Kidney epithelial cell (primary cell): ENCODE results near the gene LMNTD1. TPM values are rescaled to one million over a fixed set of nuclear protein-coding genes. Genes with fewer than 3 reads are reported as not detected.

Experiments used
- DNase-seq: peaks from one replicate; pipeline ENCODE4 v3.0.0-alpha.2; 2010; ENCODE audit warnings: low read depth
- H3K27me3 ChIP-seq: 2 replicates; pipeline ENCODE4 v1.6.0; 2011; ENCODE audit warnings: low read length; ENCODE audit not compliant: control insufficient read depth, insufficient read depth
- H3K36me3 ChIP-seq: 2 replicates; pipeline ENCODE4 v1.5.1; 2011; ENCODE audit warnings: low read length; ENCODE audit not compliant: control insufficient read depth, insufficient read depth
- H3K4me3 ChIP-seq: 2 replicates; pipeline ENCODE4 v1.5.1; 2011; ENCODE audit warnings: low read depth, mild to moderate bottlenecking, control low read depth, low read length
- total RNA-seq: library from RNA; depleted of rRNA; stranded (reverse); fragments of >200 nt; gene quantifications from 2 replicates; pipeline ENCODE4 v1.2.3, GENCODE V29; 2015
- TF ChIP-seq, protein P1 (sequence below): IDR thresholded peaks from 2 replicates; pipeline ENCODE4 v1.5.1; 2011; ENCODE audit warnings: mild to moderate bottlenecking, moderate library complexity, low read length, control low read depth, inconsistent platforms; ENCODE audit not compliant: insufficient read depth, poor library complexity, severe bottlenecking

The LMNTD1 gene
- total RNA-seq, 1 donor from 2014 or later = 0.08 TPM

DNA sequence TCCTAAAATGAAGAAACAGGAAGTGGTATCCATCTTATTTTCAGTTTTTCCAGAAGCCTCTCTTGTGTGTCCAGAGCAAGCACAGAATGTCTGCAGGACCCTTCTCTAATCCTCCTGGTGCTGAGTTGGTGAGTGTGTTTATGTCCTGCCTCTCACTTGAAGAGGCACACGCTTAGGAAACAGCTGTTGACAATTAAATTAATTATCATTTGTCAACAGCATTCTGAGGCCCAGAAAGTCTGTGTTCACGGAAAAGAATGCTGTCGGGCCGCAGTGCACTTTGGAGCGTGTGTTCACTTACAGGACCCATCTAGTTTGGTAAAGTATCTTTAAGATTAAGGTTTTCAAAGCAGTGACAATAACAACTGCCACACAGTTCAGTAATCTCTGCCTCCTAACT, 70.5 kb downstream of the LMNTD1 start:
- no peaks in the 10 kb centered on the region for H3K27me3 ChIP-seq
- TF ChIP-seq, protein P1, sequence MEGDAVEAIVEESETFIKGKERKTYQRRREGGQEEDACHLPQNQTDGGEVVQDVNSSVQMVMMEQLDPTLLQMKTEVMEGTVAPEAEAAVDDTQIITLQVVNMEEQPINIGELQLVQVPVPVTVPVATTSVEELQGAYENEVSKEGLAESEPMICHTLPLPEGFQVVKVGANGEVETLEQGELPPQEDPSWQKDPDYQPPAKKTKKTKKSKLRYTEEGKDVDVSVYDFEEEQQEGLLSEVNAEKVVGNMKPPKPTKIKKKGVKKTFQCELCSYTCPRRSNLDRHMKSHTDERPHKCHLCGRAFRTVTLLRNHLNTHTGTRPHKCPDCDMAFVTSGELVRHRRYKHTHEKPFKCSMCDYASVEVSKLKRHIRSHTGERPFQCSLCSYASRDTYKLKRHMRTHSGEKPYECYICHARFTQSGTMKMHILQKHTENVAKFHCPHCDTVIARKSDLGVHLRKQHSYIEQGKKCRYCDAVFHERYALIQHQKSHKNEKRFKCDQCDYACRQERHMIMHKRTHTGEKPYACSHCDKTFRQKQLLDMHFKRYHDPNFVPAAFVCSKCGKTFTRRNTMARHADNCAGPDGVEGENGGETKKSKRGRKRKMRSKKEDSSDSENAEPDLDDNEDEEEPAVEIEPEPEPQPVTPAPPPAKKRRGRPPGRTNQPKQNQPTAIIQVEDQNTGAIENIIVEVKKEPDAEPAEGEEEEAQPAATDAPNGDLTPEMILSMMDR = no peak
- H3K4me3 ChIP-seq = no peak overlapping the region
- DNase-seq = no peak
- no peaks in the 10 kb centered on the region for H3K36me3 ChIP-seq

- H3K36me3 ChIP-seq = no peaks in the 10 kb centered on the region
- H3K27me3 ChIP-seq = no peaks in the 10 kb centered on the region
- no peak for DNase-seq
- TF ChIP-seq, protein P1 = no peak
- H3K4me3 ChIP-seq = no peak overlapping the region
Observed at GRCh38 chr12:25480145-25480544, 72.9 kb downstream of the LMNTD1 start.

GRCh38 chr12:25477217-25477616, 75.9 kb downstream of the LMNTD1 start:
- TF ChIP-seq, protein P1 = no peak
- H3K36me3 ChIP-seq = no peaks in the 10 kb centered on the region
- no peaks in the 10 kb centered on the region for H3K27me3 ChIP-seq

DNA sequence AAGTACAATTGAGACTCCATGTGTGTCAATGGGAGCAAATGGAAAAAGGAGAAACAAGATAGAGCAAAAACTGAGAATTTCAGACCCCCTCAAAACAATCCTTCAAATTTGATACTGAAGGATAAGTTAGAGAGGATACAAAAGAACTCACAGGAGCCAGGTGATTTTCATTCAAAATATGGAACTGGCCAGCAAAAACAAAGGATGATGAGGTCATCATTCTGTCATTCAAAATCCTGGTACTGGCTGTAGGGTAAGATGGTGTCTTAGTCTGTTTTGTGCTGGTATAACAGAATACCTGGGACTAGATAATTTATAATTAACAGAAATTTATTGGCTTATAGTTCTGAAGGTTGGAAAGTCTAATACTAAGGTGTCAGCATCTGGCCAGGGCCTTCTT, 80.6 kb downstream of the LMNTD1 start:
- H3K4me3 ChIP-seq = no peak overlapping the region
- TF ChIP-seq, protein P1 = no peak
- H3K27me3 ChIP-seq = no peaks in the 10 kb centered on the region
- no peaks in the 10 kb centered on the region for H3K36me3 ChIP-seq
- no peak for DNase-seq

More at GRCh38 chr12:25477217-25477616, 75.9 kb downstream of the LMNTD1 start:
- H3K4me3 ChIP-seq = no peak overlapping the region
- no peak for DNase-seq

GRCh38 chr12:25469861-25470260, 83.2 kb downstream of the LMNTD1 start:
- no peak for DNase-seq
- Histone ChIP-seq H3K36me3 (no peaks in the 10 kb centered on the region), H3K27me3 (no peaks in the 10 kb centered on the region), H3K4me3 (no peak overlapping the region)
- TF ChIP-seq, protein P1 = no peak

GRCh38 chr12:25469368-25469767, 83.7 kb downstream of the LMNTD1 start:
- Histone ChIP-seq H3K4me3 (no peak overlapping the region), H3K27me3 (no peaks in the 10 kb centered on the region), H3K36me3 (no peaks in the 10 kb centered on the region)
- no peak for DNase-seq
- TF ChIP-seq, protein P1 = no peak
